Coronary artery (tissue), 2 donors: ENCODE data around the gene TNIP2.

ENCODE experiments used
- DNase-seq: peaks from one replicate; pipeline ENCODE4 v3.0.0-alpha.2; 2017; ENCODE audit warnings: low spot score
- H3K27ac ChIP-seq, 2 donors: fragments of 200-600 bp; sonication (generic); one replicate each; pipeline ENCODE4 v1.5.1; 2016 to 2019
- H3K4me3 ChIP-seq: fragments of 200-600 bp; sonication (generic); 2 replicates; pipeline ENCODE4 v1.5.1; 2016; ENCODE audit warnings: mild to moderate bottlenecking, moderate library complexity
- TF ChIP-seq, protein P1 (sequence below): fragments of 200-600 bp; sonication (generic); IDR thresholded peaks from one replicate; pipeline ENCODE4 v1.5.1; 2019; ENCODE audit warnings: antibody characterized with exemption

TNIP2 gene

DNA sequence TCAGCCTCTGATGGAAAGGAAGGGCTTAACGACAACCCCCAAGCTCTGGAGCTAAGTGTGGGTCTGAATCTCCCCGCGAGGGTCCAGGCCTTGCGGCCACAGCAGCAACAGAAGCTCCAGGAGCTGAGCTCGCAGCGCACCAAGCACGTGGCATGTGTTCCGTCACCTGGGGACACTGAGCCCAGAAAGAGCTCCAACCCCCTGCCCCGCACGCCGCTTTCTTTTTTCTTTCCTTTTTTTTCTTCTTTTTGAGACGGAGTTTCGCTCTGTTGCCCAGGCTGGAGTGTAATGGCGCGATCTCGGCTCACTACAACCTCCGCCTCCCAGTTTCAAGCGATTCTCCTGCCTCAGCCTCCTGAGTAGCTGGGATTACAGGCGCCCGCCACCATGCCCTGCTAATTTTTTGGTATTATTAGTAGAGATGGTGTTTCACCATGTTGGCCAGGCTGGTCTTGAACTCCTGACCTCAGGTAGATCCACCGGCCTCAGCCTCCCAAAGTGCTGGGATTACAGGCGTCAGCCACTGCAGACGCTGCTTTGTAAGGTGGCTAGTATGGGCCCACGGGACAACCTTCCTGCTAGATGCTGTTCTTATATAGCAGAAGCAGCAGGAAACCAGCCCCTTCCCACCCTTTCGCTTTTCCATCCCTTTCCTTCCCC is 685 bp upstream of the TNIP2 start:
- Histone ChIP-seq H3K27ac (peak overlapping the region; percentile 55 to 92), H3K4me3 (peak overlapping the region; percentile 99)
- TF ChIP-seq, protein P1, sequence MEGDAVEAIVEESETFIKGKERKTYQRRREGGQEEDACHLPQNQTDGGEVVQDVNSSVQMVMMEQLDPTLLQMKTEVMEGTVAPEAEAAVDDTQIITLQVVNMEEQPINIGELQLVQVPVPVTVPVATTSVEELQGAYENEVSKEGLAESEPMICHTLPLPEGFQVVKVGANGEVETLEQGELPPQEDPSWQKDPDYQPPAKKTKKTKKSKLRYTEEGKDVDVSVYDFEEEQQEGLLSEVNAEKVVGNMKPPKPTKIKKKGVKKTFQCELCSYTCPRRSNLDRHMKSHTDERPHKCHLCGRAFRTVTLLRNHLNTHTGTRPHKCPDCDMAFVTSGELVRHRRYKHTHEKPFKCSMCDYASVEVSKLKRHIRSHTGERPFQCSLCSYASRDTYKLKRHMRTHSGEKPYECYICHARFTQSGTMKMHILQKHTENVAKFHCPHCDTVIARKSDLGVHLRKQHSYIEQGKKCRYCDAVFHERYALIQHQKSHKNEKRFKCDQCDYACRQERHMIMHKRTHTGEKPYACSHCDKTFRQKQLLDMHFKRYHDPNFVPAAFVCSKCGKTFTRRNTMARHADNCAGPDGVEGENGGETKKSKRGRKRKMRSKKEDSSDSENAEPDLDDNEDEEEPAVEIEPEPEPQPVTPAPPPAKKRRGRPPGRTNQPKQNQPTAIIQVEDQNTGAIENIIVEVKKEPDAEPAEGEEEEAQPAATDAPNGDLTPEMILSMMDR: no peak
- no peak for DNase-seq

DNA sequence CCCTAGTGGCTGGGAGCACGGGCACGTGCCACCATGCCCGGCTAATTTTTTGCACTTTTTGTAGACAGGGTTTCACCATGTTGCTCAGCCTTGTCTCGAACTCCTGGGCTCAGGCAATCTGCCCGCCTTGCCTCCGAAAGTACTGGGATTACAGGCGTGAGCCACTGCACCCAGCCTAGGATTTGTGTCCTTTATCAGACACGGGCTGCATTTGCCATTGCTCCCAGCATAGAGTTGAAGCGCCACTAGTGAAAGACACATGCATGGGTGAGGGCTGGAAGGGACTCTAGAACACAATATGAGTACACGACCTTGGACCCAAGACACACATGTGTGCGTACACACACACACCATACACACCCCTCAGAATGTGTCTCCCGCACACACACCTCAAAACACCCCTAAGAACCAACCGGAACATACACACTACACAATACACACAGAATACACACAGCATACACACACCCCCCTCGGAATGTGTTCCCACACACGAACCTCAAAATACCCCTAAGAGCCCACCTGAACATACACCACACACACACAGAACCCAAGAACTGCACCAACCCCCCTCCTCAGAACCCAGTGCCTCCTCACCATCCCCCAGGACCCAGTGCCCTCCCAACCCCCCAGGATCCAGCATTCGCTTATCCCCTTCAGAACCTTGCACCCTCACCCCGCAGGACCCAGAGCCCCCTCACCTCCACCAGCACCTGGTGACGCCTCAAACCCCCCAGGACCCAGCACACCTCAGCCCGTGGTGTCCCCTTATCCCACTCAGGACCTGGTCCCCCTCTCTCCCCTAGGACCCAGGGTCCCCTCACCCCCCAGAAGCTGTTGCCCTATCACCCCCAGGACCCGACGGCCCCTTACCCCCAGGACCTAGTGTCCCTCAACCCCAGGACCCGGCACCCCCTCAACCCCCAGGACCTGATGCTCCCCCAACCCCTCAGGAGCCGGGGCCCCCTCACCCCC is 1.0 kb downstream of the TNIP2 start:
- DNase-seq: no peak
- Histone ChIP-seq H3K4me3 (peak overlapping the region; percentile 99), H3K27ac (peak overlapping the region; percentile 65 to 92)
- TF ChIP-seq, protein P1: no peak

DNA sequence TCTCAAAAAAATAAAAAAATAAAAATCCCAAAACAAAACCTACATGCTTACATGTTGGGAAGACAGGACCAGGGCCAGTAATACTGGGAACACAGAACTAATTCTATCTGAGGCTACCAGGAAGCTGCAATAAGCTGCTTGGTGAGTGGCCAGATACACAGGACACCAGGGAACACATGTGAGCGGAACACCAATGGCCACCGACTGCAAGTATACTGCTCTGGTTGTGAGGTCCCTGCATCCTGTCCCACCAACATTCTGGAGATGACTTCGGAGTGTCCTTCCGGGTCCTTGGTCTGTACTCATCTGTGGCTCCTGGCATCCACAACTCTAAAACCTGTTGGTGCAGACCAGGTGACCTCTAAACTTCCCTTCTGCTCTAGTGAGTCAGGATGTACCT is 2.7 kb downstream of the TNIP2 start:
- TF ChIP-seq, protein P1: no peak
- H3K27ac ChIP-seq: no peak overlapping the region
- H3K4me3 ChIP-seq: no peak overlapping the region
- no peak for DNase-seq

DNA sequence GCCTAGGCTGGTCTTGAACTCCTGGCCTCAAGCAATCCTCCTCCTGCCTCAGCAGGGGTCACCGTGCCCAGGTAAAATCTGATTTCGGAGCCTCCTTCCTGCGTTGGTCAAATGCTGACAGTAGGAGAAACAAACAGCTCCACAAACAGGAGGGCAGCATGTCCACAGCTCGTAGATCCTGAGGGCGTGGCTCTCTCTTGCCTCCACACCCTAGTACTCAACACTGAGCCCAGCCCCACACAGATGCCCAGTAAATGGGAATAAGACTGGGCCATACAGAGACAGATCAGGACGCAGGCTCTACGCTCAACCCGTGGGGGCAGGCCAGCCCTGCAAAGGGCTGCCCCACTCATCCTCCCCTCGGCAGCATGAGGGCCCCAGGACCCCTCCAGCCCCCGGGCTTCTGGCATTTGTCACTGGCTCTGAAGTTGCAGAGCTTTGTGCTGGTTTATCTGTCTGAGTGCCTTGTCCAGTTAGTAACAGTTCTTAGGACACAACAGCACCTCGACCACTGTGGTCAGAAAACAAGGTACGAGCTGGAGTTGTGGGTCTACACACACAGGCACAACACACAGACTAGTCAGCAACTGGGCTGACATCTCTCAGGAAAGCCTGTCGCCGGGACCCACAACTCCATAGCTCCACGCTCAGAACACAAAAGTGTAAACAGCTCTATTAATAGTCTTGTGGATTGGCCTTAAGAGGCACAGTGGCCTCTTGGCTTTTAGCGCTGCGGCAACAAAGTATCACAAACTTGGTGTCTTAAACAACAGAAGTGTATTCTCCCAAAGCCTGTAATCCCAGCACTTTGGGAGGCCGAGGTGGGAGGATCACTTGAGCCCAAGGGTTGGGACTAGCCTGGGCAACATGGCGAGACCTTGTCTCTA is 5.2 kb downstream of the TNIP2 start:
- no peak overlapping the region for H3K27ac ChIP-seq
- no peak for DNase-seq
- no peak overlapping the region for H3K4me3 ChIP-seq
- TF ChIP-seq, protein P1: no peak

DNA sequence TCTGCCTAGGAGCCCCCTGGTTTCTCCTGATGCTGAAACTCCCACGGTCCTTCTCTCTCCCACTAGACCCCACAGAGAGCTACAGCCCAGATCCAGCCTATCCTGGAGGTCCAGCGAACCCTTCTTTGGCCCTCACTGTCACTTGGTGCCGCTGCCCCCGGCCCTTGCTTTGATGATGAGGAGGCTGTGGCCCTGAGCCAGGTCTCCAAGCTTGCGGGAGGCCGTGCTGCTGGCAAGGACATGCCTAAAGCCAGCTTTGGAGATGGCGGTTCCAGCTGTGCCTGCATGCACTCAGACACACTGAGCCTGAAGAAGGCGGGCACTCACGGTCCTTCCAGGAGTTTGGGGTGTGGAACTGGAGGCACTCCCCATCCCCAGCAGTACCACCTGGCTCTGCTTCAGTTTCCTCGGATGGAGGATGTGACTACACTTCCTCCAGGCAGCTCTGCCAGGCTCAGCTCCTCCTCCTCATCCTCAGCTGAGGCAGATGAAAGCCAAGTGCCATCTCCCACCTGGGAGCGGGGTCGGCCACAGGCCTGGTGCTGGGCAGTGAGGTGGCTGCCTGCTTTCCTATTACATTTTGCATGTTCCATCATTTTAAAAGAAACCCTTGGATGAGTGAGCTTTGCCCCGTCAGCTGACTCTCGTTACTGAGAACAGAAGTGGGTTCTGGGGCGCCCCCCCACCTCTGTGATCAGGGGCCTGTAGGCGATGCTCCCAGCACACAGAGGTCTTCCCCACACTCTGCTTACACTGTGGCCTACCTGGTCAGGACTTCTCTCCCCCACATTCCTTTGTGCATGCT is 9.0 kb downstream of the TNIP2 start:
- peak overlapping the region; percentile 51 to 69 for H3K27ac ChIP-seq
- DNase-seq: no peak
- TF ChIP-seq, protein P1: no peak
- no peak overlapping the region for H3K4me3 ChIP-seq
